ENCODE measurements around the gene DHX8. TPM values are rescaled to one million over a fixed set of nuclear protein-coding genes. Genes with fewer than 3 reads are reported as not detected.
"Not testable (repeated sequence)": the region's sequence is repeated elsewhere in the genome, so short reads cannot be mapped to it uniquely, and the experiment has no call there.

DHX8 gene
- total and polyA plus RNA-seq, 10 donors = 20.4 to 63.3 (median 44.7) TPM

- no peaks in the 10 kb centered on the region for H3K36me3 ChIP-seq
- H3K27me3 ChIP-seq (replicated peaks in 1 of 7) = peaks cover 0 to 61% (median 5%) of the 10 kb centered on the region in 7 donors
- no peaks in the 10 kb centered on the region for H3K9me3 ChIP-seq
- no peak for TF ChIP-seq POLR2AphosphoS5 (IDR thresholded peaks at IDR 0.05)
- H3K4me1 ChIP-seq = peaks cover 7 to 39% (median 19%) of the 10 kb centered on the region in 6 donors
- intact Hi-C loops (cut with DNase I; ENCODE audit: low total_unique reads) = no loop called here
- WGBS, 5 donors = 50 to 65% (median 52%) methylated on average over 1 of the region's 1 CpG
- peak overlapping the region in 4 of 8 donors; percentile 23 to 61 (median 48) for H3K27ac ChIP-seq
- H3K4me3 ChIP-seq = no peak overlapping the region
- no peak for DNase-seq
Observed at GRCh38 chr17:43457362-43457692, 26.4 kb upstream of the DHX8 start.

DNA sequence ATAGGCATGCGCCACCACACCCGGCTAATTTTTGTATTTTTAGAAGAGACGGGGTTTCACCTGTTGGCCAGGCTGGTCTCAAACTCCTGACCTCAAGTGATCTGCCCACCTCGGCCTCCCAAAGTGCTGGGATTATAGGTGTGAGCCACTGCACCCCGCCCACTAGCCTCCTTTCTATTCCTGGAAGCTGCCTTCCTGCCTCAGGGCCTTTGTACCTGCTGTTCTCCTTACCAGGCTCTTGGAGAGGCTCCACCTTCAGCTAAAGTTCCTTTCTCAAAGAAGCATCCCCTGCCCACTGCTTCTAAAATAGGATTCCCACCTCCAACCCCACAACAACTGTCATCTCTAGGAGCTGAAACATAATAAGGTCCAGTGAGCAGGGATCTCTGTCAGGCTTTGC lies 23.9 kb upstream of the DHX8 start:
- H3K36me3 ChIP-seq; H3K27ac ChIP-seq; H3K4me3 ChIP-seq; intact Hi-C loops (cut with DNase I; ENCODE audit: low total_unique reads); DNase-seq; H3K9me3 ChIP-seq: not testable (repeated sequence)
- Histone ChIP-seq H3K4me1 (peaks cover 7 to 36% (median 17%) of the 10 kb centered on the region in 6 donors), H3K27me3 (replicated peaks in 1 of 7) (peaks cover 0 to 69% (median 5%) of the 10 kb centered on the region in 7 donors)
- 87 to 92% (median 89%) methylated on average over 5 of the region's 5 CpGs for WGBS, 5 donors

- Histone ChIP-seq H3K4me3 (no peak overlapping the region), H3K36me3 (no peaks in the 10 kb centered on the region)
- intact Hi-C loops (cut with DNase I; ENCODE audit: low total_unique reads) = no loop called here
Observed at GRCh38 chr17:43461185-43461584, 22.6 kb upstream of the DHX8 start.

DNA sequence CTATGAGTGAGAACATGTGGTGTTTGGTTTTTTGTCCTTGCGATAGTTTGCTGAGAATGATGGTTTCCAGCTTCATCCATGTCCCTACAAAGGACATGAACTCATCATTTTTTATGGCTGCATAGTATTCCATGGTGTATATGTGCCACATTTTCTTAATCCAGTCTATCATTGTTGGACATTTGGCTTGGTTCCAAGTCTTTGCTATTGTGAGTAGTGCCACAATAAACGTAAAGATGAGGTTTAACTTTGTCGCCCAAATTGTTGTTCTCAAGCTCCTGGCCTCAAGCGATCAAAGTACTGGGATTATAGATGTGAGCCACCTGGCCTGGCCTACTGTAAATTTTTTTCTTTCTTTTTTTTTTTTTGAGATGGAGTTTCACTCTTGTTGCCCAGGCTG lies 21.2 kb upstream of the DHX8 start:
- 91 to 97% (median 95%) methylated on average over 3 to 4 of the region's 4 CpGs for WGBS, 5 donors
- intact Hi-C loops (cut with DNase I; ENCODE audit: low total_unique reads); DNase-seq; H3K36me3 ChIP-seq; H3K27ac ChIP-seq; H3K4me3 ChIP-seq; H3K9me3 ChIP-seq: not testable (repeated sequence)
- Histone ChIP-seq H3K4me1 (peaks cover 0 to 15% (median 8%) of the 10 kb centered on the region in 6 donors), H3K27me3 (replicated peaks in 1 of 7) (peaks cover 0 to 79% (median 0%) of the 10 kb centered on the region in 7 donors)

More at GRCh38 chr17:43461185-43461584, 22.6 kb upstream of the DHX8 start:
- peaks cover 7 to 28% (median 17%) of the 10 kb centered on the region in 6 donors for H3K4me1 ChIP-seq
- no peak overlapping the region for H3K27ac ChIP-seq
- H3K9me3 ChIP-seq = no peaks in the 10 kb centered on the region
- peaks cover 0 to 74% (median 5%) of the 10 kb centered on the region in 7 donors for H3K27me3 ChIP-seq (replicated peaks in 1 of 7)
- no peak for DNase-seq
- TF ChIP-seq, protein P1, sequence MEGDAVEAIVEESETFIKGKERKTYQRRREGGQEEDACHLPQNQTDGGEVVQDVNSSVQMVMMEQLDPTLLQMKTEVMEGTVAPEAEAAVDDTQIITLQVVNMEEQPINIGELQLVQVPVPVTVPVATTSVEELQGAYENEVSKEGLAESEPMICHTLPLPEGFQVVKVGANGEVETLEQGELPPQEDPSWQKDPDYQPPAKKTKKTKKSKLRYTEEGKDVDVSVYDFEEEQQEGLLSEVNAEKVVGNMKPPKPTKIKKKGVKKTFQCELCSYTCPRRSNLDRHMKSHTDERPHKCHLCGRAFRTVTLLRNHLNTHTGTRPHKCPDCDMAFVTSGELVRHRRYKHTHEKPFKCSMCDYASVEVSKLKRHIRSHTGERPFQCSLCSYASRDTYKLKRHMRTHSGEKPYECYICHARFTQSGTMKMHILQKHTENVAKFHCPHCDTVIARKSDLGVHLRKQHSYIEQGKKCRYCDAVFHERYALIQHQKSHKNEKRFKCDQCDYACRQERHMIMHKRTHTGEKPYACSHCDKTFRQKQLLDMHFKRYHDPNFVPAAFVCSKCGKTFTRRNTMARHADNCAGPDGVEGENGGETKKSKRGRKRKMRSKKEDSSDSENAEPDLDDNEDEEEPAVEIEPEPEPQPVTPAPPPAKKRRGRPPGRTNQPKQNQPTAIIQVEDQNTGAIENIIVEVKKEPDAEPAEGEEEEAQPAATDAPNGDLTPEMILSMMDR (IDR thresholded peaks at IDR 0.05 in 8 of 11, conservative IDR thresholded peaks at IDR 0.05 in 3 of 11) = no peak
- TF ChIP-seq POLR2AphosphoS5 (IDR thresholded peaks at IDR 0.05) (no peak), POLR2A (IDR thresholded peaks at IDR 0.05) (no peak)
- WGBS, 5 donors = 91 to 100% (median 96%) methylated on average over 1 of the region's 1 CpG

- intact Hi-C loops (cut with DNase I; ENCODE audit: low total_unique reads) = no loop called here
- TF ChIP-seq, protein P1 (IDR thresholded peaks at IDR 0.05 in 8 of 11, conservative IDR thresholded peaks at IDR 0.05 in 3 of 11) = no peak
- no peak for TF ChIP-seq POLR2A (IDR thresholded peaks at IDR 0.05)
- TF ChIP-seq POLR2AphosphoS5 (IDR thresholded peaks at IDR 0.05) = no peak
- Histone ChIP-seq H3K27ac (no peak overlapping the region), H3K4me1 (peaks cover 0 to 16% (median 5%) of the 10 kb centered on the region in 6 donors), H3K9me3 (no peaks in the 10 kb centered on the region), H3K4me3 (no peak overlapping the region), H3K27me3 (replicated peaks in 1 of 7) (peaks cover 0 to 83% (median 0%) of the 10 kb centered on the region in 7 donors), H3K36me3 (no peaks in the 10 kb centered on the region)
- DNase-seq = no peak
- WGBS, 5 donors = 73 to 85% (median 79%) methylated on average over 4 of the region's 4 CpGs
Observed at GRCh38 chr17:43463241-43463640, 20.5 kb upstream of the DHX8 start.

DNA sequence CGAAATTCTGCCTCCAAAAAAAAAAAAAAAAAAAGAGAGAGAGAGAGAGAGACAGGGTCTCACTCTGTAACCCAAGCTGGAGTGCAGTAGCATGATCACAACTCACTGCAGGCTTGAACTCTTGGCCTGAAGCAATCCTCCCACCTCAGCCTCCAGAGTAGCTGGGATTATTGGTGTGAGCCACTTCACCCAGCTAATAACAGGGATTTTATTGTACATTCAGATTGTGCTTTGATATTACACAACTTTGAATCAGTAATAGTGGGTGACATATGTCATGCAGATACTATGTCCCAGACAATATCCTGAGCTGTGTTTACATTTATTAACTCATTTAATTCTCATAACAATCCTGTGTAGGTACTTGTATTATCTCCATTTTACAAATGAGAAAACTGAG lies 19.7 kb upstream of the DHX8 start:
- 54 to 100% (median 82%) methylated on average over 1 of the region's 1 CpG for WGBS, 5 donors
- DNase-seq = no peak
- Histone ChIP-seq H3K4me3 (no peak overlapping the region), H3K27ac (no peak overlapping the region), H3K36me3 (no peaks in the 10 kb centered on the region), H3K27me3 (replicated peaks in 1 of 7) (peaks cover 0 to 78% (median 0%) of the 10 kb centered on the region in 7 donors), H3K9me3 (no peaks in the 10 kb centered on the region), H3K4me1 (peaks cover 0 to 13% (median 0%) of the 10 kb centered on the region in 6 donors)
- intact Hi-C loops (cut with DNase I; ENCODE audit: low total_unique reads) = no loop called here
- TF ChIP-seq, protein P1 (IDR thresholded peaks at IDR 0.05 in 8 of 11, conservative IDR thresholded peaks at IDR 0.05 in 3 of 11) = no peak
- no peak for TF ChIP-seq POLR2AphosphoS5 (IDR thresholded peaks at IDR 0.05)
- TF ChIP-seq POLR2A (IDR thresholded peaks at IDR 0.05) = no peak

Data from spleen (tissue), 11 donors.